Muscle layer of duodenum (tissue), 2 donors: ENCODE data around the gene GABRD.

Experiments
- H3K27ac ChIP-seq: one replicate; pipeline ENCODE4 v1.7.0; 2013; ENCODE audit warnings: mild to moderate bottlenecking, low read length
- H3K27me3 ChIP-seq: one replicate; pipeline ENCODE4 v1.7.0; 2013; ENCODE audit warnings: low read depth, mild to moderate bottlenecking, control low read depth, low read length
- H3K36me3 ChIP-seq, 2 donors: one replicate each; pipeline ENCODE4 v1.7.0; 2013; ENCODE audit warnings: low read length in 2 of 2, control low read depth in 1 of 2, mild to moderate bottlenecking in 1 of 2; ENCODE audit not compliant: insufficient read depth in 2 of 2, control insufficient read depth in 1 of 2
- H3K4me1 ChIP-seq, 2 donors: one replicate each; pipeline ENCODE4 v1.7.0; 2013; ENCODE audit warnings: low read length in 2 of 2, mild to moderate bottlenecking in 2 of 2, control low read depth in 1 of 2, moderate library complexity in 1 of 2; ENCODE audit not compliant: insufficient read depth in 2 of 2, control insufficient read depth in 1 of 2
- H3K4me3 ChIP-seq, 2 donors: one replicate each; pipeline ENCODE4 v1.7.0; 2013; ENCODE audit warnings: low read length in 2 of 2, low read depth in 1 of 2, mild to moderate bottlenecking in 1 of 2
- H3K9me3 ChIP-seq, 2 donors: one replicate each; pipeline ENCODE4 v1.7.0; 2013; ENCODE audit warnings: low read length in 2 of 2, control low read depth in 1 of 2, mild to moderate bottlenecking in 1 of 2; ENCODE audit not compliant: control insufficient read depth in 1 of 2
- donor health status: healthy.

Gene GABRD, protein sequence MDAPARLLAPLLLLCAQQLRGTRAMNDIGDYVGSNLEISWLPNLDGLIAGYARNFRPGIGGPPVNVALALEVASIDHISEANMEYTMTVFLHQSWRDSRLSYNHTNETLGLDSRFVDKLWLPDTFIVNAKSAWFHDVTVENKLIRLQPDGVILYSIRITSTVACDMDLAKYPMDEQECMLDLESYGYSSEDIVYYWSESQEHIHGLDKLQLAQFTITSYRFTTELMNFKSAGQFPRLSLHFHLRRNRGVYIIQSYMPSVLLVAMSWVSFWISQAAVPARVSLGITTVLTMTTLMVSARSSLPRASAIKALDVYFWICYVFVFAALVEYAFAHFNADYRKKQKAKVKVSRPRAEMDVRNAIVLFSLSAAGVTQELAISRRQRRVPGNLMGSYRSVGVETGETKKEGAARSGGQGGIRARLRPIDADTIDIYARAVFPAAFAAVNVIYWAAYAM

DNA sequence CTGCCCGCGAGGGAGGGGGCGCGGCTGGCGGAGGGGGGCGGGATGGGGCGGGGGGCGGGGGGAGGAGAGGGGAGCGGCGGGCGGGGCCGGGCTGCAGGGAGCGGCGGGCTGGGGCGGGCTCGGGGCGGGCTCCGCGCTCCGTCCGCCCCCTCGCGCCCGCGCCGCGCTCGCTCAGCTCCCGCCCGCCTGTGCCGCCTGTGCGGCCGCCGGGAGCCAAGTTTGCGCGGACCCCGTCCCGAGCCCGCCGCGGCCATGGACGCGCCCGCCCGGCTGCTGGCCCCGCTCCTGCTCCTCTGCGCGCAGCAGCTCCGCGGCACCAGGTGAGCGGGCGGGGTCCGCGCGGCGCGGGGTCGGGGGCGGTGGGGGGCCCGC, at the start of gene GABRD:
Gene GABRD, plus strand, starts transcription at position 174 of the 372 bp plus-strand sequence. Its CDS starts 79 bp downstream, at position 253.
- Histone ChIP-seq H3K27ac (no peak within 1 kb of the TSS), H3K27me3 (peaks cover 18% of the 10 kb centered on the region), H3K4me1 (peaks cover 0 to 5% of the 10 kb centered on the region in 2 donors), H3K36me3 (no peaks in the 10 kb centered on the region), H3K4me3 (no peak within 1 kb of the TSS), H3K9me3 (no peaks in the 10 kb centered on the region)

DNA sequence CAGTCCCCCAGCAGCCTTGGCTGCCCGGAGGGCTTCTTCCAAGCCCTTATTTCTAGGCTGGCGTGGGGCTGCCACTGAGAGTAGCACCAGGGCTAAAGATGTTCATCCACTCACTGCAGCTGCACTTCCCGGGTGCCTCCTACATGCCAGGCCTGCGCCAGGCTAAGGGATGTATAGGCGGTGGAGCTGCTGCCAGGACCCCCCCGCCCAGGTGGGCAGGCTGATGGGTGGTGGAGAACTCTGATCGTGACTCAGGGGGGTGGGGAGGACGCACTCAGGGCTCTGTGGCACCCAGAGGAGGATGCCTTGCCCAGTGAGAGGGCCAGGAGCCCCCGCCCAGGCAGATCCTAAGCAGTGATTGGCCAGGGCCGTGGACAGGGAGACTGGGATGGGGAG, 49.6 kb upstream of the GABRD start:
- no peaks in the 10 kb centered on the region for H3K36me3 ChIP-seq
- H3K27me3 ChIP-seq, result peaks cover 7% of the 10 kb centered on the region

DNA sequence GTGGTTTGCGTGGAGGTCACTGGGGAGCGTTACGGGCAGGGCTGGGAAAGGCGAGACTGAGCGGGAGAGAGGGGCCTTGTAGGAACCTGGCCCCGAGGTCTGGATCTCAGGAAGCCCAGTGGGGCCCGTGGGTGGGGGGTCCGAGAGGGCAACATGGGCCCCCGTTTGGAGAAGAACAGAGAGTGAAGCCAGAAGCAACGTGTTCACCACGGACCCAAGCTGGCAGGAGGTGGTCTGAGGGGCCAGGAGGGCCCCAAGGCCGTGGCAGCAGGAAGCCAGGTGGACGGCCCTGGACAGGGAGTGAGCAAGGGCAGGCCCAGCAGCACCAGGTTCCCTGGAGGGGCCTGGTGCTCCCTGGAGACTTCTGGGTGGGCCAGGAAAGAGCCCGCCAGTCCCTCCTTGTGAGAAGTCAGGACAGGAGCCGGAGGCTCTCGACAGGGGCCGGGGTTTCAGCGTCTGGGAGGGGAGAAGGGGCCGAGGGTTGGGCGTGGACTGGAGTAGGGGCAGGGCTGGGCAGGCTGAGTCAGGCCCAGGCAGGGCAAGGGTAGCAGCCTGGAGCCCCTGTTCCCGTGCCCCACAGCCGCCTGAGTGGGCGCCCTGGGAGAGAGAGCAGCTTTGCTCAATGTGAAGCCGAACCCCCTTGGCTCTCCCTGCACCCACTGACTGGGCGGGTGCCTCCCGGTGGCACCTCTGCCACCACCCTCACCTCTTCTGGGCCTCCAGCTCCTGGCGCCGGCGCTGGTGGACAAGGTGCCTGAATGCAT, 49.0 kb upstream of the GABRD start:
- no peaks in the 10 kb centered on the region for H3K9me3 ChIP-seq
- peaks cover 7% of the 10 kb centered on the region for H3K27me3 ChIP-seq
- H3K36me3 ChIP-seq, result no peaks in the 10 kb centered on the region
- H3K4me1 ChIP-seq, result no peaks in the 10 kb centered on the region
- no peak overlapping the region for H3K4me3 ChIP-seq
- no peak overlapping the region for H3K27ac ChIP-seq

More for the DNA sequence above, 49.6 kb upstream of the GABRD start:
- Histone ChIP-seq H3K9me3 (no peaks in the 10 kb centered on the region), H3K4me1 (no peaks in the 10 kb centered on the region), H3K4me3 (no peak overlapping the region), H3K27ac (no peak overlapping the region)

DNA sequence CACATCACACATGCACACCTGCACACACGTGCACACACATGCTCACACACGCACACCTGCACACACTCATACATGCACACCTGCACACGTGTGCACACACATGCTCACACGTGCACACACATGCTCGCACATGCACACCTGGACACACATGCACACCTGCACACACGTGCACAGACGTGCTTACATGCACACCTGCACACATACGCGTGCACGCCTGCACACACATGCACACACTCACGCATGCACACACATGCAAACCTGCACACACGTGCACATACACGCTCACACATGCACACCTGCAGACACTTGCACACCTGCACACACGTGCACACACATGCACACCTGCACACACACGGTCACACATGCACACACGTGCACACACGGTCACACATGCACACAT, 48.1 kb upstream of the GABRD start:
- H3K27me3 ChIP-seq, result peaks cover 7% of the 10 kb centered on the region

DNA sequence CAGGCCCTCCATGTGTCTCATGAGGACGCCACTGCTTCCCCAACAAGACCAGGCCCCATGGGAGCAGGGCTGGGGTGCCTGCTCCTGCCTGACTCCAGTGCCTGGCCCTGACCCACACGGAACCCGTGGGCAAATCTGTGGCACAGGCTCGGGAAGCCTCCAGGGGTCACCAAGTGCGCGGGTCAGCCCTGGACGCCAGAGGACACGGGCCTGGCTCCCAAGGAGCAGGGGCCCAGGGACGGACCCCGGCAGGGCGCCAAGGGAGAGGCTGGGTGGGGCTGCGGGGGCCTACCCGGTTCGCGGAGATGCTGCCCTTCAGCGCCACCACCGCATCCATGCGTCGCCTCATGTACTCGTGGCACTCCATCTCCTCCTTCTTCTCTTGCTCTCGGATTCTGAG, 47.5 kb upstream of the GABRD start:
- Histone ChIP-seq H3K4me3 (no peak overlapping the region), H3K27me3 (peaks cover 7% of the 10 kb centered on the region), H3K4me1 (no peaks in the 10 kb centered on the region)

More for the DNA sequence above, 48.1 kb upstream of the GABRD start:
- Histone ChIP-seq H3K9me3 (no peaks in the 10 kb centered on the region), H3K4me1 (no peaks in the 10 kb centered on the region), H3K27ac (no peak overlapping the region), H3K4me3 (no peak overlapping the region), H3K36me3 (no peaks in the 10 kb centered on the region)

DNA sequence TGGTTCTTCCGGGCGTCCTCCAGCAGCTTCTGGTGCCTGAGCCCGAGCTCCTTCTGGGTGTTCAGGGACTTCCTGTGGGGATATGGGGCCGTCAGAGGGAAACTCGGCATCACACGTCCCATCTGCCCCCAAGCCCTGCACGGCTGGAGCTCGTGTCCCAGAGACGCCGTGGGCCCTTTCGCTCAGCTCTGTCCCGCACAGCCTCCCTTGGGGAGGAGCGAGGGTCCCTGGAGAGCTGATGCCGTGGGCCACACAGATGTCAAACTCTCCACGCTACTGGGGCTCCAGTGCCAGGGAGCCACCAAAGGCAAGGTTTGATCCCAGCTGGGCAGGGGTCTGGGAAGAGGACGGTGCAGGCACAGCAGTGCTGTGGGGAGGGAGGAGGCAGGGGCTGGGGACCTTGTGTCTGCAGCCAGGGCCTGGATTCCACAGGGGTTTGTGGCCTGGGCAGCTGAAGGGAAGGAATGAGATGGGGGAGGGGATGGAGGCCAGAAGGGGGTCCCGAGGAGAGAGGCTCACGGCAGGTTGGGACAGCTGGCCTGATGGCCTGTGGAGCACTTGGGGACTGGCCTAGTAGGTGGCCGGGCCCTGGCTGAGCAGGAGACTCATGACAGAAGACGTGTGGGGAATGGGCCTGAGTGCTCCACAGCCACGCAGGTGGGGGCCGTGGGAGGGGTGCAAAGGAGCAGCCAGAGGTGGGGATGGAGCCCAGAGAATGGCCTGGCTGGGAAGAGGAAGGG, 46.0 kb upstream of the GABRD start:
- no peaks in the 10 kb centered on the region for H3K4me1 ChIP-seq
- no peaks in the 10 kb centered on the region for H3K36me3 ChIP-seq
- peaks cover 3% of the 10 kb centered on the region for H3K27me3 ChIP-seq
- no peaks in the 10 kb centered on the region for H3K9me3 ChIP-seq
- no peak overlapping the region for H3K4me3 ChIP-seq
- no peak overlapping the region for H3K27ac ChIP-seq

More for the DNA sequence above, 47.5 kb upstream of the GABRD start:
- Histone ChIP-seq H3K36me3 (no peaks in the 10 kb centered on the region), H3K27ac (no peak overlapping the region), H3K9me3 (no peaks in the 10 kb centered on the region)

DNA sequence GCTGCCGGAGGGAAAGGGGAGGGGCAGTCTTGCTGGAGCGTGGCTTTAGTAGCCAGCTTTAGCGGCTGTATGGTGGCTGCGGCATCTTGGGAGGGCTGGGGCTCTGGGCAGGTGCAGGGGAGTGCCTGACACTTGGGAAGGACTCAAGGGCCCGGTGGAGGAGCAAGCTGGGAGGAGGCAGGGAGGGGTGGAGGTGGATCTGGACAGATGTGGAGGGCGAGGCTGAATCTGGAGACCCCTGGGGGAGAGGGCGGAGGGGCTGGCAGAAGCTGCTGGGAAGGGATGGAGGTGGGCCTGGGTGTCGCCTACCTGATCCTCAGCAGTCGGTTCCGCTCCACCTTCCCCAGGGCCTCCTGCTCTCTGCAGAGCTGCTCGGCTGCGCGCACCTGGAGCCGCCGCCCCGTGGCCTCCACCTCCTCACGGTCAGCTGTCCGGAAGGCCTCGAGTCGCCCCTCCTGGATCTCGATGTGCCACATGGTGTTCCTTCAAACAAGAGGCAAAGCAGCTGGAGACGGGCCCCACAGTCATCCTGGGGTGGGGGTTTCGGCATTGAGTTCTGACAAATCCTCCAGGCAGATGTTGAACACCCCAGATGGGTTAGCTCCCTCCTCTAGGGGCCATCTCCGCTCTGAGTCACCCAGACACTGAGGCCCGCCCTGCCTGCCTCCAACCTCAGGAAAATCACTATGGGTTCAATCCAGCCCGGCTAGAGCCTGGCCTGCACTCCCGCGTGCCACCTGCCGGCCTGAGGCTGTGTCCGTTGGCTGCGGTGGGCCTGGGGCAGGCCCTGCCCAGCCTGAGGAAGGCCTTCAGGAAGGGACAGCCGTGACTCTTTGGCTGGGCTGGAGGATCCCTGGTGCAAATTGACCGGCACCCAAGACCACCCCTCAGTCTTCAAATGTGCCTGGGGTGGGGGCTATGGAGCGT, 45.2 kb upstream of the GABRD start:
- Histone ChIP-seq H3K27me3 (no peaks in the 10 kb centered on the region), H3K4me1 (no peaks in the 10 kb centered on the region), H3K27ac (no peak overlapping the region), H3K4me3 (no peak overlapping the region), H3K9me3 (no peaks in the 10 kb centered on the region), H3K36me3 (no peaks in the 10 kb centered on the region)

DNA sequence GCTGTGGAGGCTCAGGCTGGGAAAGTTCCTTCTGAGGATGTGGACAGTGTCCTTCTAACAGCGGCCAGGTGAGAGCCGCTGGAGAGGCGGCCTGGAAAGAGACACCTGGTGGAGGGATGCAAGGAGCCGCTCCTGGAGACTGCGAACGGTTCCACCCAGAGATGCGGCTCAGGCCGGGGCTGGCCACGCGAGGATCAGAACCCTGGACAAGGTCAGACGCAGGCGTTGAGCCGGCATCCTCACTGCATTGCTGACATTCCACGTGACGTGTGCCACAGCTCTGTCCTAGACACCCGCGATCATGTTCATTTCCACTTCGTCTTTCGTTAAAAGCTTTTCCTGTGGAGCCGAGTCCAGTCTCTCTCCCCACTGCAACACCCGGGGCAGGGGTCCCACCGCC, 44.3 kb upstream of the GABRD start:
- Histone ChIP-seq H3K4me3 (no peak overlapping the region), H3K27ac (no peak overlapping the region), H3K9me3 (no peaks in the 10 kb centered on the region), H3K27me3 (no peaks in the 10 kb centered on the region), H3K36me3 (no peaks in the 10 kb centered on the region), H3K4me1 (no peaks in the 10 kb centered on the region)

DNA sequence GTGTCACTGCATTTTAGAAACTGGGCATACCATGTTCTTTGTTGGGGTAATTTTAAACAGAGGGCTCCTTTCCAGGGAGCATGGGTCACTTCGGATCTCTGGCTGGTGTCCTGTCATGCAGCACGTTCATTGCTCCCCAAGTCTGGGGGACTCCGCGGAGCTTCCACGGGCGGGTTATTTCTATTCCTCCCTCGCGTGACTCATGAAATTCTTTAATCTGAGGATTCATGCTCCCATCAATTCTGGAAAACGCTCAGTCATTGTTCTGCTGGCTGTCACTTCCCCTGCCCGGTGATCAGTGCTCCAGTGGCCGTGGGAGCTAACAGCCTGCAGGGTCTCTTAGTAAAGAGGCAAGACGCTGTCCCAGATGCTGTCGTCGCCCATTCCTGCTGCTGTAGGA, 43.6 kb upstream of the GABRD start:
- no peaks in the 10 kb centered on the region for H3K9me3 ChIP-seq
- H3K36me3 ChIP-seq, result no peaks in the 10 kb centered on the region
- no peaks in the 10 kb centered on the region for H3K4me1 ChIP-seq
- no peak overlapping the region for H3K4me3 ChIP-seq
- no peaks in the 10 kb centered on the region for H3K27me3 ChIP-seq
- no peak overlapping the region for H3K27ac ChIP-seq

DNA sequence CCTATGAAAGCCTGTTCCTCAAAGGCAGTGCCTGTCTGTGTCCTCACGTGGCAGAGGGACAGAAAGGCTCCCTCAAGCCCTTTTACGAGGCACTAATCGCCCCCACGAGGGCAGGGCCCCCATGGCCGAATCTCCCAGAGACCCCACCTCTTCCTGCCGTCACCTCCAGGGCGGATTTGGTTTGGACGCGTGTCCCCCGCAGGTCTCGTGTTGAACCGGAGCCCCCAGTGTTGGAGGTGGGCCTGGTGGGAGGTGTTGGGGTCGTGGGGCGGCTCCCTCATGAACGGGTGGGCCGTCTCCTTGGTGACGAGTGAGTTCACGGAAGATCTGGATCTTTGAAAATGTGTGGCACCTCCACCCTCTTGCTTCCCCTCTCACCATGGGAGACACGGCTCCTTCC, 43.1 kb upstream of the GABRD start:
- no peaks in the 10 kb centered on the region for H3K27me3 ChIP-seq
- no peak overlapping the region for H3K27ac ChIP-seq
- H3K4me1 ChIP-seq, result no peaks in the 10 kb centered on the region
- H3K36me3 ChIP-seq, result no peaks in the 10 kb centered on the region
- no peak overlapping the region for H3K4me3 ChIP-seq
- H3K9me3 ChIP-seq, result no peaks in the 10 kb centered on the region
